HG03175 (cell line): ENCODE measurements around the gene CYYR1.

ENCODE experiments used
- ATAC-seq: cut with Tn5 transposase; IDR thresholded peaks from one replicate; pipeline ENCODE4 v1.9.1; 2021; ENCODE audit warnings: mild to moderate bottlenecking, moderate library complexity; ENCODE audit not compliant: unreplicated experiment

The CYYR1 gene

GRCh38 chr21:26554365-26554764, 18.7 kb downstream of the CYYR1 start:
- no peak for ATAC-seq

GRCh38 chr21:26553898-26554297, 19.2 kb downstream of the CYYR1 start:
- ATAC-seq: no peak

GRCh38 chr21:26550326-26550725, 22.8 kb downstream of the CYYR1 start:
- ATAC-seq: no peak

GRCh38 chr21:26546446-26547097, 26.5 kb downstream of the CYYR1 start:
- no peak for ATAC-seq

GRCh38 chr21:26544201-26544775, 28.8 kb downstream of the CYYR1 start:
- ATAC-seq: no peak

GRCh38 chr21:26540651-26541050, 32.4 kb downstream of the CYYR1 start:
- ATAC-seq: no peak

- ATAC-seq: no peak
Measured at GRCh38 chr21:26539566-26539965, 33.5 kb downstream of the CYYR1 start.

GRCh38 chr21:26534517-26534916, 38.6 kb downstream of the CYYR1 start:
- no peak for ATAC-seq

GRCh38 chr21:26532208-26532607, 40.9 kb downstream of the CYYR1 start:
- no peak for ATAC-seq

GRCh38 chr21:26529526-26529925, 43.6 kb downstream of the CYYR1 start:
- no peak for ATAC-seq

GRCh38 chr21:26528882-26529281, 44.2 kb downstream of the CYYR1 start:
- no peak for ATAC-seq

GRCh38 chr21:26522704-26523103, 50.4 kb downstream of the CYYR1 start:
- ATAC-seq: no peak

- no peak for ATAC-seq
Measured at GRCh38 chr21:26519142-26519541, 53.9 kb downstream of the CYYR1 start.

- ATAC-seq: no peak
Measured at GRCh38 chr21:26515257-26515656, 57.8 kb downstream of the CYYR1 start.

GRCh38 chr21:26513212-26513611, 59.9 kb downstream of the CYYR1 start:
- no peak for ATAC-seq

GRCh38 chr21:26512664-26513063, 60.4 kb downstream of the CYYR1 start:
- ATAC-seq: no peak

- ATAC-seq: no peak
Measured at GRCh38 chr21:26508903-26509302, 64.2 kb downstream of the CYYR1 start.

GRCh38 chr21:26506956-26507355, 66.1 kb downstream of the CYYR1 start:
- ATAC-seq: no peak

- no peak for ATAC-seq
Measured at GRCh38 chr21:26505211-26505610, 67.9 kb downstream of the CYYR1 start.

- no peak for ATAC-seq
Measured at GRCh38 chr21:26503414-26503813, 69.7 kb downstream of the CYYR1 start.

GRCh38 chr21:26501495-26502021, 71.5 kb downstream of the CYYR1 start:
- ATAC-seq: no peak

- no peak for ATAC-seq
Measured at GRCh38 chr21:26499495-26499894, 73.6 kb downstream of the CYYR1 start.
